ENCODE measurements around the gene RCVRN.

RCVRN gene

GRCh38 chr17:9895923-9896322, 9.1 kb downstream of the RCVRN start:
- no peak for DNase-seq

GRCh38 chr17:9894231-9894630, 10.8 kb downstream of the RCVRN start:
- no peak for DNase-seq

DNA sequence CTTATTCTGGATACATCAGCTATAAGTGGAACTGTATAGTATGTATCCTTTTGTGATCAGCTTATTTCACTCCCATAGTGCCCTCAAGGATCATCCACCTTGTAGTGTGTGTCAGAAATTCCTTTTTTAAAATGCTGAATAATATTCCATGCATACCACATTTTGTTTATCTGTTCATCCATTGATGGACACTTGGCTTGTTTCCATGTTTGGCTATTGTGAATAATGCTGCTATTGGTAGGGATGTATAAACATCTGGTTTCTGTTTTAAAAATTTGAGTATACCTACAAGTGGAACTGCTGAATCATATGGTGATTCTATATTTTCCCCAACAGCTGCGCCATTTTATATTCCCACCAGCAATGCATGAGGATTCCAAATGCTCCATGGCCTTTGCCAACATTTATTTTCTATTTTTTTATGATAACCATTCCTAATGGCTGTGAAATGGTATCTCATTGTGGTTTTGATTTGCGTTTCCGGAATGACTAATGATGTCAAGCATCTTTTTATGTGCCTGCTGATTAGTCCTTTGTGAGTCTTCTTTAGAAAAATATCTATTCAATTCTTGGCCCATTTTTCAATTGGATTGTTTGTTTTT, 11.6 kb downstream of the RCVRN start:
- no peak for DNase-seq

GRCh38 chr17:9890124-9890523, 14.9 kb downstream of the RCVRN start:
- DNase-seq, result no peak

DNA sequence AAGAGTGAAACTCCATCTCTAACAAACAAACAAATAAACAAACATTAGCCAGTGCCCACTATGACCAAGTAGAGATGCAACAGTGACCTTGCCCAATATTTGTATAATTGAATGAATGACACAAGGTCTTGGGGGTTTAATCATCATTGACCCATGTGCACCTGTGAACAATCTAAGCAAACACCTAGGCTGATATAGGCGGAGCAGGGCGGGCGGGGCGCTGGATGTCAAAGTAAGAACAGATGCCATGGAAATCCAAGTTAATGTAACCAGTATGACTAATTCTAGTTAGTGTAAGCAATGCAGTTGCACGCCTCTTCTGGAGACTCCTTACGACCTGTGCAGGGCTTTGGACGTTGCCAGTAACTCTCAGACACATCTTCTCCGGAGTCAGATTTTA, 17.6 kb downstream of the RCVRN start:
- no peak for DNase-seq

- DNase-seq, result no peak
Observed at GRCh38 chr17:9886141-9886930, 18.7 kb downstream of the RCVRN start.

DNA sequence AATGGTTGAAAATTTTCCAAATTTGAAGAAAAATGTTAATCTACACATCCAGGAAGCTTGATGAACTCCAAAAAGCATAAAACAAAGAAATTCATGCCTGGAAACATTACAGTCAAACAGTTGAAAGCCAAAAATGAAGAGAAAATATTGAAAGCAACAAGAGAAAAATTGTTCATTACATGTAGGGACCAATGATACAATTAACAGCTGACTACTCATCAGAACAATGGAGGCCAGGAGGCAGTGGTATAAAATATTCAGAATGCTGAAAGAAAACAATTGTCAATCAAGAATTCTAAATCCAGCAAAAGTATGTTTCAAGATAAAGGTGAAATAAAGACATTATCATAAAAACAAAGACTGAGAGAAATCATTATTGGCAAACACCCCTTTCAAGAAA, 21.6 kb downstream of the RCVRN start:
- no peak for DNase-seq

DNA sequence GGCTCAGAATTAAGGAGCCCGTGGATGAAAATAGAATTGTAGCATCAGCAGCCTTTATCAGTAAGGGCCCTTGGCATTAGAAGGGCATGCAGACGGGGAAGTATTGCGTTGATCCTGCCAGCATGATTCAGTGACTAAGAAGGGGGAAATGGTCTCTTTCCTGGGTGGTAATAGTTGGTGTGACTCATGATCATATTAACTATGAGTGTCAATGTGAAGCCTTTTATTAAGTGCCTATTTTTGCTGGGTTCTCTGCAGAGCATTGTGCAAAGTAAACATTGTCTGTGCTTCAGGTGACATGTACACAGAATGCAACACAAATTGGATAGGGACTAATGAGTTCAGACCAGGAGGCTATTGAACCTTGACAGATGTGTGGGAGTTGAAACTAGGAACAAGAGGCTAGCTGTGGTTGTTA, 24.5 kb downstream of the RCVRN start:
- DNase-seq, result no peak

DNA sequence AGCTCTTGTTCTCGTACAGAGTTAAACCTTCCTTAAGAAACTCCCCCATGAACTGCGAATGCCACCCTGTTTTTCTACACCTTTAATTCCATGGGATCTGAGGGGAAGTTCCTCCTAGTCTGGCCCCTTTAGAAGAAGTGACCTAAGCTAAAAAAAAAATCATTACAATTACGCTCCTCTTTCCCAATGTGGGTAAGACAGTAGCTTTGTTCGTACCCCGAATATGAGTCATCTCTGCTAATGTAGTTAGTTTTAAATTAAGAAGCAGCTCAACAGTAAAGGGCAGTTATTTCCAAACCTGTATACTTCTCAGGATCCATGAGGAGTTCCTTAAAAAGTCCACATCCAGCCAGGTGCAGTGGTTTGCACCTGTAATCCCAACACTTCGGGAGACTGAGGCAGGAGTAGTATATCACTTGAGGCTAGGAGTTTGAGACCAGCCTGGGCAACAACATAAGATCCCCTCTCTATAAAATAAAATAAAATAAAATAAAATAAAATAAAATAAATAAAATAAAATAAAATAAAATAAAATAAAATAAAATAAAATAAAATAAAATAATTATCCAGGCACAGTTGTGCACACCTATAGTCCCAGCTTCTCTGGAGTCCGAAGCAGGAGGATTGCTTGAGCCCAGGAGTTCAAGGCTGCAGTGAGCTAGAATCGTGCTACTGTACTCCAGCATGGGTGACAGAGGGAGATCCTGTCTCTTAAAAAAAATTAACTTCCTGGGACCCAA, 26.1 kb downstream of the RCVRN start:
- no peak for DNase-seq

GRCh38 chr17:9878356-9878755, 26.7 kb downstream of the RCVRN start:
- DNase-seq, result no peak

- DNase-seq, result no peak
Observed at GRCh38 chr17:9875441-9875840, 29.6 kb downstream of the RCVRN start.

DNA sequence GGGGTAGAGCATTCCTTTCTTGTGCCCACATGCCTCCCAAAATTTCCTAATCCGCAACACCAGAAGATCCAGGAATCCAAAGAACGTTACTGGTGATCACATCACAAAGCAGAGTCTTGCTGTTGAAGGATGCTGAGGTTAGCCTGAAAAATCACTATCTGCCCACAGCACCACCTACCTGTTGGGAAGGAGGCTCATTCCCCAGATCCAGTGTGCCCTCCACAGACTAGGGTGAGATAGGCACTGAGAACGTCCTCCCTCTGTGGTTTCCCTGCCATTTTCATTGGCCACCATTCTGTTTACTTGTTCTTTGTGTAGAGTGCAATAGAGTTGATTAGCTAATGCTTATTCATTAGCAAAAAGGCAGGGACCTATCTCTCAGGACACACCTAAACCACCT, 30.3 kb downstream of the RCVRN start:
- DNase-seq, result no peak

DNA sequence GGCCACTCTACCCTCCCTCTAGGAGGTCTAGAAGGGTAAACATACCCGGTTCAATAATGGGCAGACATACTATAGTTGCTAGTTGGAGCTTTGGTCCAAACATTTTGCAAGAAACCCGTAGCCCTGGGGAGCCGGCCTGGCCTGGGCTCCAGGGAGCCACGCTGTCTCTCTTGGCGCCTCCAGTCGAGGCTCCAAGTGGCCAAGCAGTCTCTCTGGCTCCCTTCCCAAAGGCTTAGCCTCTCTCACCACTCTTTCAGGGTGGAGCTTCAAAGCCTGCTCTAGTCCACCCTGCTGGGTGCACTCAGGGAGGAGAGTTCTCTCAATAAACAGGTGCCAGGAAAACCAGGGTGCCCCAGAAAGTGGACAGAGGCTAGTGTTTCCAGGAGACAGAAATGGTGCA, 32.2 kb downstream of the RCVRN start:
- no peak for DNase-seq

- no peak for DNase-seq
Observed at GRCh38 chr17:9868552-9868951, 36.5 kb downstream of the RCVRN start.

DNA sequence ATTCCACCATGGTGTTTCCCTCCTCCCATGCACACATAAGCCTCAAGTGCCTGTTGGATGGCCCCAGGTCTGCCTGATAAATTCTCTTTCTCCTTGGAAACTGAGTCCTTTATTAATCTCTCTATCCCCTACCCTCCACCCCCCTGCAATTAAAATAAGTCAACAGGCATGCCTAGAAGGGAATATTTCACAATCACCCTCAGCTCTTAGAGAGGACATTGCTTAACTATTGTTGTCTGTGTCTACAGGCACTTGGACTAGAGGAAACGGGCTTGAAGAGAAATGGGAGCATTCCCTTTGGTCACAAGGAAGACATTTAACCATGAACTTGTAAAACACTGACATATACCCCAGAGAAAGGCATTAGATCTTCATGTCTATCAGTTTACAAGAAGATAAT, 39.5 kb downstream of the RCVRN start:
- DNase-seq, result no peak

GRCh38 chr17:9862949-9863348, 42.1 kb downstream of the RCVRN start:
- no peak for DNase-seq

GRCh38 chr17:9862220-9862619, 42.9 kb downstream of the RCVRN start:
- DNase-seq, result no peak

DNA sequence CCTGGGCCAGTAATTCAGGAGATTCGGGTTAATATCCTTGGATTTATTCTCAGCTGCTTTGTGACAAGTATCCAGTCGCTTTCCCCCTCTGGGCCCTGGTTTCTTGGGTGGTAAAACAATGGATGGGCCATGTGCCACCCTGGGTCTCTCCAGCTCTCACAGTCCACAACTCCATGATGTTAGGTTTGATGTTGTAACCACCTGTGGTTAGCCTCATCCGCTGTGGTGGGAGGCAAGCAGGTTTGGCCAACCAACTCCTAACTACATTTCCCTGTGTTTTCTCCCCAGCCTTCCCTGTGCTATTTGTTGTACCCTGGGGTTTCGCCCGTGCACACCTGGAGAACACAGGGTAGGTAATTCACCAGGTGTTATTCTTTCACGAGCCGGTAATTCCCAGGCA, 44.2 kb downstream of the RCVRN start:
- DNase-seq, result no peak

- DNase-seq, result no peak
Observed at GRCh38 chr17:9859781-9860180, 45.3 kb downstream of the RCVRN start.

- no peak for DNase-seq
Observed at GRCh38 chr17:9855036-9855435, 50.0 kb downstream of the RCVRN start.

GRCh38 chr17:9854255-9854654, 50.8 kb downstream of the RCVRN start:
- no peak for DNase-seq

DNA sequence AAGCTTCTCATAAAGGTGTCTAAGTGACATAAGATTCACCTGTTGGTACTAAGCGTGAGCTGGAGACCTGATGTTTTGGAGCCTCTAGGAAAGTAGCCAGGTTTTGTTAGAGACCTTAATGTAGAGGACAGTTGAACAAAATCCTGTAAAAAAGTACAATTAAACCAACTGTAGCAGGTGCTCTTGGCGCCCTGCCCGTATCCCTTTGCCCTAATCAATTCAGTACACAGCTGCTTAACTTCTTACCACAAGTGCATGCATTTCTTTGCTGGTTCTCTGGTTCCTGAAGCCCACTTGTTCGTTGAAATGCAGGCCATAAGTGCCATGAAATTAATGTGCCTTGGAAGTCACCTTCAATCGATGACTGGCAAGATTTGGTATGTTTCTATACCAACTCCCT, 54.9 kb downstream of the RCVRN start:
- DNase-seq, result no peak

Measured in T-helper 9 cell (primary cell).